Superior temporal gyrus (tissue), 1 donor: ENCODE measurements around the gene FN1.
"Not testable (repeated sequence)": the region's sequence is repeated elsewhere in the genome, so short reads cannot be mapped to it uniquely, and the experiment has no call there.

ENCODE experiments used
- DNase-seq: peaks from one replicate; pipeline ENCODE4 v3.0.0-alpha.2; 2016; ENCODE audit errors: extremely low spot score

Gene FN1

DNA sequence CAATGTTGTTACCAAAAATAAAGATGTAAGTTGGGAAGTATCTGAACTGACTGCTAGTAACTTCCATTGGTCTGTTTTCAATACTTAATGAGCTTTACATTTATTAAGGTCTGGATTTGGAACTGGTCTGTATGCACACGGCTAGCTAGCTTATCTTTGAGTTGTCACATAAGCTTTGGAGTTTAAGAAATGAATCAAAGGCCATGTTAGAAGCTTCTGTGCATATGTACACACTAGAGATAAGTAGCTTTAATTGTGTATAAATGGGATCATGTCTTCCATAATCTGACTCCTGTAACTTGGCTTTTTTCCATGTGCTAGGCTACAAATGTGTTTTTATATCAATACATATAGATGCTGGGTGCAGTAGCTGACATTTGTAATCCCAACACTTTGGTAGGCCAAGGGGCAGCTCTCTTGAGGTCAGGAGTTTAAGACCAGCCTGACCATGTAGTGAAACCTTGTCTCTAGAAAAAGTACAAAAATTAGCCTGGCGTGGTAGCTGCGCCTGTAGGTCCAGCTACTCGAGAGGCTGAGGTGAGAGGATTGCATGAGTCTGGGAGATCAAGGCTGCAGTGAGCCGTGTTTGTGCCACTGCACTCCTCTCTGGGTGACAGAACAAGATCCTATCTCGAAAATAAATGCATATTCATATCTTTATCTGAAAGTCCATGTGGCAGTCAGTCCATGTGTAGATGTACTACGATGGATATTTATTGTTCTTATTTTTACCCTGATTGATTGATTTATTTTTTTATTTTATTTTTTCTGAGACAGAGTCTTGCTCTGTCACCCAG lies 96.8 kb downstream of the FN1 start:
- no peak for DNase-seq

DNA sequence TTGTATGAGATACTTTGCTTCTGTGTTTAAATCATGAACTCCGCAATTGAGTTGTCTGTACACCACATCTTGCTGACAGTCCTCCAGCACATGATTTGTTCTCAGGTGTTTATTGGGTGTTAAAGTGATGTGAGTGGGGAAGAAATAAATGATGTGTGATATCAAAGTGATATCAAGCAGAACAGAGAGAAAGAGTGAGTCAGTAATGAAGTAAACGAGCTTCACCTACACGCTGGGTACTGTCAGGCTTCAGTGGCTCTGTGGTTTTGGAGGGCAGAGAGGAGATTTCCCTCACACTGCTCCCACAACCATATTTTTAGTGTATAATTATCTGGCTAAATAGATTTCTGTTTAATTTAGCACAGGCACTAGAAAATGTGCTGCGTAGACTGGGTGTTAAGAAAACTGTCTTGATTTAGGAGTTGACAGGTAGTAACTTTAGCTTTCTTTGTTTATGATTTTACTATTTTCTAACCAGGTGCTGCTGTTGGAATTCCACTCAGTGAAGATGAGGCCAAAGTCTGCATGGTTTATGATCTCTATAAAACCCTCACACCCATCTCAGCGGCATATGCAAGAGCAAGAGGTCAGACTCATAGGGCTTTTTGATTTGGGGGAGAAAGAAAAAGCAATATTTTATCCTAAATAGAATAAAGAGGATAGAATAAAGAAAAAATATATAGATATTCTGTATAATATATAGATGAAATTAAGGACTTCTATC lies 102.8 kb downstream of the FN1 start:
- no peak for DNase-seq

DNA sequence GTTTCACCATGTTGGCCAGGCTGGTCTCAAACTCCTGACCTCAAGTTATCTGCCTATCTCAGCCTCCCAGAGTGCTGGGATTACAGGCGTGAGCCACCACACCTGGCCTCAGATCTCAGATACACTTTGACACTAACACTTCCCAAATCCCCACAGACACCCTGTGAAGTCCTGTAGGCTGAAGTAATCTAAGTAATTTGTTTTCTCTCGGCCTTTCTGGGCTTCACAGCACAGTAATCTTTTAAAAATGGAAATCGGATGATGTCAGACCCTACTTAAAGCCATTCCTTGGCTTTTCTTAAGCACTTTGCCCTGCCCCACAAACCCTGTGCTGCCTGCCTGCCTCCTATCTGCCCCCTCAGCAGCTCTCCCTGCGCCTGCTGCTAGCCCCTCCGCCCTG lies 107.8 kb downstream of the FN1 start:
- no peak for DNase-seq

DNA sequence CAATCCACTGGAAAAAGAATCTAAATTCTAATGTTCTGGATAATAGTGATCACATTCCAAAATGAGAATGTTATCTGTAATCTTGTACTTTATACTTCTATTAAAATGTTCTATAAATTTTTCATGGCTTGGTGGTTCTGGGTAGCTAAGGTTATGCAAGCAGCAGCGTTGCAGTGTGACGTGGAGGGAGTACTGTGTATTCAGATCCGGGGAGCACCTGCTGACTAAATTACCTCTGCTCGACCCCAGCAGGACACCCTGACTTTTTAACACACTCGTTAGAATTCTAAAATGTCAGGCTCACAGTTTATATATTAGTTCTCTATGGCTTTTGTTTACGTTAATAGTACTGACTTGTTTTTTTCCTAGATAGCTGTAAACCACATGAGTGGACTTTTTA lies 111.1 kb downstream of the FN1 start:
- DNase-seq: no peak

DNA sequence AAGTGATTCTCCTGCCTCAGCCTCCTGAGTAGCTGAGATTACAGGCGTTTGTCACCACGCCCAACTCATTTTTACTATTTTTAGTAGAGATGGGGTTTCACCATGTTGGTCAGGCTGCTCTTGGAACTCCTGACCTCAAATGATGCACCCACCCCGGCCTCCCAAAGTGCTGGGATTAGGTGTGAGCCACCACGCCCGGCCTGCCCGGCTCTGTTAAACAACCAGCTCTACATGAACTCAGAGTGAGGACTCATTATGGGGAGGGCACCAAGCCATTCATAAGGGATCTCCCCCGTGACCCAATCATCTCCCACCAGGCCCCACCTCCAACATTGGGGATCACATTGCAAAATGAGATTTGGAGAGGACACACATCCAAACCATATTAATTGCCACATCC lies 115.2 kb downstream of the FN1 start:
- DNase-seq: no peak

DNA sequence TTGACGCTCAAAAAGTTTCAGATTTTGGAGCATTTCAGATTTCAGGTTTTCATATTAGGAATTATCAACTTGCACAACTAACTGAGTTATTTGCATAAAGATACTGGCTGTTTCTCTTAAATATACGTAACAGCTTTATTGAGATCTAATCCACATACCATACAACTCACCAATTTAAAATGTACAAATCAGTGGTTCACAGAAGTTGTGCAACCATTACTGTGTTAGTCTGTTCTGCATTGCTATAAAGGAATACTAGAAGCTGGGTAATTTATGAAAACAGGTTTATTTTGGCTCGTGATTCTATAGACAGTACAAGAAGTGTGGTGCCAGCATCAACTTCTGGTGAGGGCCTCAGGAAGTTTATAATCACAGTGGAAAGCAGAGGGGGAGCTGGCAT lies 115.8 kb downstream of the FN1 start:
- DNase-seq: no peak

GRCh38 chr2:215319500-215319899 lies 116.4 kb downstream of the FN1 start:
- no peak for DNase-seq

- DNase-seq: no peak
Measured at GRCh38 chr2:215316336-215316735, 119.5 kb downstream of the FN1 start.

DNA sequence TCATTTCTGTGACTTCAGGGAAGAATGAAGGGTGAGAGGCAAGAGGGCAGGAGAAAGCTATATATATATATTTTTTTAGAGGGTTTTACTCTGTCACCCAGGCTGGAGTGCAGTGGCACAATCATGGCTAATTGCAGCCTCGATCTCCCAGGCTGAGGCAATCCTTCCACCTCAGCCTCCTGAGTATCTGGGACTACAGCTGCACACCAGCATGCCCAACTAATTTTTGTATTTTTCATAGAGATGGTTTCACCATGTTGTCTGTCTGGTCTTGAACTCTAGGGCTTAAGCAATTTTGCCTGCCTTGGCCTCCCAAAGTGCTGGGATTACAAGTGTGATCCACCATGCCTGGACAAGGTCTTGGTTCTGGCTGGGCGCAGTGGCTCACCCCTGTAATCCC lies 120.6 kb downstream of the FN1 start:
- DNase-seq: no peak

DNA sequence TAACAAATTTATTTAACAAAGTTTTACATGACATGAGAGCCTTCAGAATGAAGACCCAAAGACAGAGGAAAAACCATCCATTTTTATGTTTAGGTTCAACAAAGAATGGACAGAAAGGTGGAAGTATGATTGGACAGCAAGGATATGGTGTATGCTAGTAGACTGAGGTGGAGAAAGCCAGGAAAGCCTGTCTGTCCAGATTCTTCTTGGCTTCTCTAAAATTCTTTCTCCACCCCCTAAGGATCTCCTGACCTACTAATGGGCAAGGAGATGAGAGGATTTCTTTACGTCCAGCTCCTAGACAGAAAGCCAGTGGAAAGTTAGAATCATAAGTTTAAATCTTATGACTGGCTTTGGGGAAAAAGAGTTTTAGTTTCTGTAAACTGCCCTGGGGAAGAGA lies 121.0 kb downstream of the FN1 start:
- DNase-seq: no peak

DNA sequence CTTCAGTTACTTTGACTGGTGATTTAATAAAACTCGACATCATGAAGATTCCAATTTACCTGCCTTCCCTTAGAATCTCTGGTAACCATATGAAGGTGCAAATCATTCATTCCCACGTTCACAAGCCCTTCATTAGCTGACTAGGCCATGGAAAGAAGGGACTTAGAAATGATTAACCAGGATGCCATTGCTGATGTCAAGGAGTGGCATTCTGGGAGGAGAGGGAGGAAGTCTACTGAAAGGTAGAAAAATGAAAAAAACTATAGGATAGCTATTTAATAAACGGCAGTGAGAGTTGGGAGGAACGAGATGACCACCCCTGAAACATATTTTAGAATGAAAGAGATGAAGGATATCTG lies 122.6 kb downstream of the FN1 start:
- DNase-seq: no peak

DNA sequence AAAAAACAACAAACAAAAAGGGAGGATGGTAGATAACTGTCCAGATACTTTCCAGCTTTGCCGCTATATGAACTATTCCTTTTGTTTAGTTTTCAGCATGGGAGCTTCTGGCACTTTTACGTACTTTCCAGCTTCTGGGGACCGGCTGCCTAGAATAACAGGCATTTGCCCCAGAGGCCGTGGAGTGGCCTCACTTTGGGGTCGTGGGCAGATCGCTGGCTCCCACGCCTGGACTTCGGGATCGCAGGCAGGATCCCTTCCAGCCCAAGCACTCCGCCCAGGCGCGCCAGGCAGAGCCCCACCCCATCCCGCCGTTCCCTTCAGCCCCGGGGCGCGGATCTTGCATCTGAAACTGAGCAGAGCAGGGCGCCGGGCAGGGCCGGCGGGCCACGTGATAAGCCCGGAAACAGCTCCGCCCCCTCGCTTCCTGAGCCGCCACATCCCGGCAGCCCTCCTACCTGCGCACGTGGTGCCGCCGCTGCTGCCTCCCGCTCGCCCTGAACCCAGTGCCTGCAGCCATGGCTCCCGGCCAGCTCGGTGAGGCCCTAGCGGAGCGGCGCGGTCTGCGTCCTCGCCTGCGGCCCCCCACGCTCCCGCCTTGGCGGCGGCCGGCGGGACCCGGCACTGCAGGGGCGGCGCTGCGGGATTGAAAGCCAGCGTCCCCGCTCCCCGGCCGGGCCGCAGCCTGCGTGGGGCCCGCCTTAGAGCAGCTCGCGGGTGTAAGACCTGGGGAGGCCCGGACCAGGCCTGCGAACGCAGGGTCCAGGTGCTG lies 124.1 kb downstream of the FN1 start, which contains the start of gene ATIC:
Gene ATIC (plus strand): TSS at position 435 of the 772 bp plus-strand sequence. CDS start 84 bp downstream, at position 519.
- peak; percentile 89 for DNase-seq

- DNase-seq: not testable (repeated sequence)
Measured at GRCh38 chr2:215311259-215311624, 124.6 kb downstream of the FN1 start.
